Measurements from ENCODE around the gene ATP8B4. TPM values are rescaled to one million over a fixed set of nuclear protein-coding genes. Genes with fewer than 3 reads are reported as not detected.

The ATP8B4 gene
- total and polyA plus RNA-seq, 2 donors (not counting 3 experiments of a cell fraction or from before 2014, with no cell fraction given): not detected

DNA sequence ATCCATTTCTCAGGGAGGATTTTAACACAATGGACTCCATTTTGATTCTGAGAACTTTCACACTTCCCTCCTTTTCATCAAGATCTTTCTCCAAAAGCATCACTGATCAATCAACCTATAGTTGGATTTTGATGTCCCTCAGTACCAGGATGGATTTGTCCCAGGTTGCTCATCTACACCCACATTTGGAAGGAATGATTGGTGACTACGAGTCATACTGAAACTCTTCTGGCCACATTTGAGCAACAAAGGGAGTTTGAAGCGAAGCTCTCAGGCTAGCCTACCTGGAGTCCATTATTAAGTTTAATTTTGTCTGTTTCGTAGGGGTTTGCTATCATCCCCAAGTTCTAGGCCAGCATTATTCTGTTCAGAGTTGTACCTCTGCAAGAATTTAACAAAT is 31.3 kb upstream of the ATP8B4 start:
- POLR2A ChIA-PET: no interaction called here
- Histone ChIP-seq H3K4me2 (ENCODE audit: insufficient read depth, low read length) (no peak overlapping the region), H3K9me3 (replicated peaks; ENCODE audit: control insufficient read depth, insufficient read depth, low read length) (no peaks in the 10 kb centered on the region), H3K4me1 (ENCODE audit: control insufficient read depth, extremely low read depth, insufficient read depth, low read length) (no peaks in the 10 kb centered on the region), H4K20me1 (replicated peaks; ENCODE audit: control insufficient read depth, extremely low read depth, insufficient read depth, low read length) (no peaks in the 10 kb centered on the region), H3K27ac (ENCODE audit: insufficient read depth, low read depth, low read length) (no peak overlapping the region), H3K36me3 (ENCODE audit: control insufficient read depth in 2 of 2, extremely low read depth in 1 of 2, insufficient read depth in 2 of 2, low read length in 2 of 2) (no peaks in the 10 kb centered on the region), H2AFZ (ENCODE audit: low read depth, low read length) (no peak overlapping the region), H3K4me3 (replicated peaks in 1 of 3; ENCODE audit: insufficient read depth in 1 of 3, low read depth in 1 of 3, low read length in 3 of 3) (no peak overlapping the region), H3K9me1 (replicated peaks; ENCODE audit: control insufficient read depth, extremely low read depth, insufficient read depth, low read length) (no peaks in the 10 kb centered on the region), H3K9ac (replicated peaks; ENCODE audit: extremely low read depth, insufficient read depth, low read length) (no peak overlapping the region), H3K27me3 (ENCODE audit: control insufficient read depth in 2 of 2, insufficient read depth in 2 of 2, low read length in 2 of 2) (no peaks in the 10 kb centered on the region), H3K79me2 (ENCODE audit: control insufficient read depth, insufficient read depth, low read length) (no peaks in the 10 kb centered on the region)
- no peak for FAIRE-seq
- DNase-seq (ENCODE audit: low read depth, low spot score): no peak
- BruUV-seq (replicated peaks): no TSS peak
- dilution Hi-C loops (cut with MboI; ENCODE audit: extremely low pct_ligation_motif_present, low sequenced_read_pairs): no loop called here
- TF ChIP-seq JUN (IDR thresholded peaks at IDR 0.05; ENCODE audit: borderline replicate concordance, insufficient read depth, insufficient read length, low read depth) (no peak), MYC (IDR thresholded peaks at IDR 0.05; ENCODE audit: low read depth, low read length) (no peak), GATA2 (IDR thresholded peaks at IDR 0.05; ENCODE audit: insufficient read depth, insufficient read length, low read depth, low read length) (no peak), FOS (IDR thresholded peaks at IDR 0.05; ENCODE audit: borderline replicate concordance, insufficient read depth, low read length) (no peak), POLR2A (IDR thresholded peaks at IDR 0.05; ENCODE audit: low read depth, low read length) (no peak), POLR2AphosphoS5 (IDR thresholded peaks at IDR 0.05; ENCODE audit: insufficient read depth, low read depth, low read length) (no peak), EZH2 (IDR thresholded peaks at IDR 0.05; ENCODE audit: borderline replicate concordance, low read depth, low read length, severe bottlenecking) (no peak)
- TF ChIP-seq, protein P1, sequence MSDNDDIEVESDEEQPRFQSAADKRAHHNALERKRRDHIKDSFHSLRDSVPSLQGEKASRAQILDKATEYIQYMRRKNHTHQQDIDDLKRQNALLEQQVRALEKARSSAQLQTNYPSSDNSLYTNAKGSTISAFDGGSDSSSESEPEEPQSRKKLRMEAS (IDR thresholded peaks at IDR 0.05; ENCODE audit: insufficient read depth, insufficient read length): no peak
- TF ChIP-seq, protein P2, sequence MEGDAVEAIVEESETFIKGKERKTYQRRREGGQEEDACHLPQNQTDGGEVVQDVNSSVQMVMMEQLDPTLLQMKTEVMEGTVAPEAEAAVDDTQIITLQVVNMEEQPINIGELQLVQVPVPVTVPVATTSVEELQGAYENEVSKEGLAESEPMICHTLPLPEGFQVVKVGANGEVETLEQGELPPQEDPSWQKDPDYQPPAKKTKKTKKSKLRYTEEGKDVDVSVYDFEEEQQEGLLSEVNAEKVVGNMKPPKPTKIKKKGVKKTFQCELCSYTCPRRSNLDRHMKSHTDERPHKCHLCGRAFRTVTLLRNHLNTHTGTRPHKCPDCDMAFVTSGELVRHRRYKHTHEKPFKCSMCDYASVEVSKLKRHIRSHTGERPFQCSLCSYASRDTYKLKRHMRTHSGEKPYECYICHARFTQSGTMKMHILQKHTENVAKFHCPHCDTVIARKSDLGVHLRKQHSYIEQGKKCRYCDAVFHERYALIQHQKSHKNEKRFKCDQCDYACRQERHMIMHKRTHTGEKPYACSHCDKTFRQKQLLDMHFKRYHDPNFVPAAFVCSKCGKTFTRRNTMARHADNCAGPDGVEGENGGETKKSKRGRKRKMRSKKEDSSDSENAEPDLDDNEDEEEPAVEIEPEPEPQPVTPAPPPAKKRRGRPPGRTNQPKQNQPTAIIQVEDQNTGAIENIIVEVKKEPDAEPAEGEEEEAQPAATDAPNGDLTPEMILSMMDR (IDR thresholded peaks at IDR 0.05; ENCODE audit: extremely low read depth in 1 of 2, insufficient read depth in 1 of 2, low read depth in 1 of 2, low read length in 2 of 2): no peak
- CTCF ChIA-PET: interaction anchor here (1.4 kb wide), 1 partner anchor 915 kb away, joined by 4 read pairs; no protein-coding TSS in a partner anchor
- intact Hi-C loops (cut with micrococcal nuclease): no loop called here

Data from endothelial cell of umbilical vein (primary cell).